Loucy (cell line): ENCODE data around the gene DUSP19.

Experiments
- H2AFZ ChIP-seq: fragments of 200-600 bp; sonication (generic); 2 replicates; pipeline ENCODE4 v1.6.0; 2016; ENCODE audit warnings: antibody characterized with exemption, mild to moderate bottlenecking, low read length, moderate library complexity
- H3F3A ChIP-seq: fragments of 200-600 bp; 2 replicates; pipeline ENCODE4 v1.6.0; 2016; ENCODE audit warnings: antibody characterized with exemption, low read depth, mild to moderate bottlenecking
- H3K27me3 ChIP-seq: fragments of 200-600 bp; sonication (generic); 2 replicates; pipeline ENCODE4 v1.6.1; 2014; ENCODE audit warnings: low read length, mild to moderate bottlenecking; ENCODE audit not compliant: insufficient read depth, poor library complexity, severe bottlenecking
- H3K36me3 ChIP-seq: fragments of 200-600 bp; sonication (generic); 2 replicates; pipeline ENCODE4 v1.6.1; 2016; ENCODE audit warnings: low read length; ENCODE audit not compliant: insufficient read depth
- H3K4me1 ChIP-seq: fragments of 200-600 bp; sonication (generic); 2 replicates; pipeline ENCODE4 v1.5.1; 2014; ENCODE audit warnings: low read length, mild to moderate bottlenecking; ENCODE audit not compliant: insufficient read depth, poor library complexity, severe bottlenecking
- H3K4me2 ChIP-seq: fragments of 200-600 bp; sonication (generic); 2 replicates; pipeline ENCODE4 v1.6.0; 2014; ENCODE audit warnings: antibody characterized with exemption, low read length, low read depth, mild to moderate bottlenecking; ENCODE audit not compliant: poor library complexity, severe bottlenecking
- H3K4me3 ChIP-seq: fragments of 200-600 bp; sonication (generic); 2 replicates; pipeline ENCODE4 v1.5.1; 2014; ENCODE audit warnings: low read length, mild to moderate bottlenecking, mixed read lengths; ENCODE audit not compliant: poor library complexity, severe bottlenecking
- H3K79me2 ChIP-seq: fragments of 200-600 bp; sonication (generic); 2 replicates; pipeline ENCODE4 v1.6.1; 2014; ENCODE audit warnings: low read length; ENCODE audit not compliant: insufficient read depth
- H3K9ac ChIP-seq: fragments of 200-600 bp; sonication (generic); 2 replicates; pipeline ENCODE4 v1.6.0; 2014; ENCODE audit warnings: mild to moderate bottlenecking, low read depth, low read length, moderate library complexity; ENCODE audit not compliant: poor library complexity, severe bottlenecking
- H3K9me2 ChIP-seq: fragments of 200-600 bp; sonication (generic); replicated peaks from 2 replicates; pipeline ENCODE4 v1.6.1; 2016; ENCODE audit warnings: low read depth, low read length, mixed read lengths
- H3K9me3 ChIP-seq: fragments of 200-600 bp; sonication (generic); 2 replicates; pipeline ENCODE4 v1.6.1; 2014; ENCODE audit warnings: mild to moderate bottlenecking, antibody characterized with exemption, low read length, low read depth; ENCODE audit not compliant: insufficient read depth
- H4K20me1 ChIP-seq: fragments of 200-600 bp; sonication (generic); 2 replicates; pipeline ENCODE4 v1.6.0; 2014; ENCODE audit warnings: antibody characterized with exemption, low read length, mild to moderate bottlenecking; ENCODE audit not compliant: insufficient read depth, poor library complexity, severe bottlenecking
- EZH2phosphoT487 ChIP-seq: fragments of 200-600 bp; IDR thresholded peaks from 2 replicates; pipeline ENCODE4 v1.6.1; 2018; ENCODE audit warnings: antibody characterized with exemption, mild to moderate bottlenecking, moderate library complexity, borderline replicate concordance
- TF ChIP-seq, protein P1 (sequence below): fragments of 200-600 bp; sonication (generic); conservative IDR thresholded peaks from 2 replicates; pipeline ENCODE4 v1.5.1; 2014; ENCODE audit warnings: mild to moderate bottlenecking, antibody characterized with exemption, low read length

DUSP19 gene

DNA sequence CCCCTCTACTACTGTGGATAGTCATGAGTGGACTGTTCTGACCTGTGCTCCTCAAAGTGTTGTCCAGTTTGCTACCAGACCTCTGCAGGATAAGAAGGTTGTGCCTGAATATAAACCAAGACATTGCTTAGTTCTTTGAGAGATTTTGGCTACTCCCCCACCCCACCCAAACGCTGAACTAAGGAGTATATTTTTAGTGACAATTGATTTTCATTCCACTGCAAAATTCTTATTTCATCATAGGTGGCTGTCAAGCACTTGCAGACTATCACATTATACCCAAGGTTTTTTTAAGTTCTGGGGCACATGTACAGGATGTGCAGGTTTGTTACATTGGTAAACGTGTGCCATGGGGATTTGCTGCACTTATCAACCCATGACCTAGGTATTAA is 13.4 kb downstream of the DUSP19 start:
- H3K9me3 ChIP-seq: no peaks in the 10 kb centered on the region
- H3F3A ChIP-seq: no peaks in the 10 kb centered on the region

GRCh38 chr2:183093857-183094657 is 15.5 kb downstream of the DUSP19 start:
- Histone ChIP-seq H3K9me3 (no peaks in the 10 kb centered on the region), H3K4me3 (no peak overlapping the region), H3K36me3 (no peaks in the 10 kb centered on the region), H2AFZ (no peak overlapping the region), H3K4me1 (peaks cover 7% of the 10 kb centered on the region), H3K4me2 (no peak overlapping the region), H3K27me3 (no peaks in the 10 kb centered on the region), H3K79me2 (no peaks in the 10 kb centered on the region), H3K9ac (no peak overlapping the region), H4K20me1 (no peaks in the 10 kb centered on the region), H3K9me2 (no peaks in the 10 kb centered on the region), H3F3A (no peaks in the 10 kb centered on the region)
- TF ChIP-seq EZH2phosphoT487: no peak
- TF ChIP-seq, protein P1, sequence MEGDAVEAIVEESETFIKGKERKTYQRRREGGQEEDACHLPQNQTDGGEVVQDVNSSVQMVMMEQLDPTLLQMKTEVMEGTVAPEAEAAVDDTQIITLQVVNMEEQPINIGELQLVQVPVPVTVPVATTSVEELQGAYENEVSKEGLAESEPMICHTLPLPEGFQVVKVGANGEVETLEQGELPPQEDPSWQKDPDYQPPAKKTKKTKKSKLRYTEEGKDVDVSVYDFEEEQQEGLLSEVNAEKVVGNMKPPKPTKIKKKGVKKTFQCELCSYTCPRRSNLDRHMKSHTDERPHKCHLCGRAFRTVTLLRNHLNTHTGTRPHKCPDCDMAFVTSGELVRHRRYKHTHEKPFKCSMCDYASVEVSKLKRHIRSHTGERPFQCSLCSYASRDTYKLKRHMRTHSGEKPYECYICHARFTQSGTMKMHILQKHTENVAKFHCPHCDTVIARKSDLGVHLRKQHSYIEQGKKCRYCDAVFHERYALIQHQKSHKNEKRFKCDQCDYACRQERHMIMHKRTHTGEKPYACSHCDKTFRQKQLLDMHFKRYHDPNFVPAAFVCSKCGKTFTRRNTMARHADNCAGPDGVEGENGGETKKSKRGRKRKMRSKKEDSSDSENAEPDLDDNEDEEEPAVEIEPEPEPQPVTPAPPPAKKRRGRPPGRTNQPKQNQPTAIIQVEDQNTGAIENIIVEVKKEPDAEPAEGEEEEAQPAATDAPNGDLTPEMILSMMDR: 0 out of 2 replicates have a peak, but pooled peaks have one; percentile 17

More for the DNA sequence above, 13.4 kb downstream of the DUSP19 start:
- Histone ChIP-seq H3K4me3 (no peak overlapping the region), H3K27me3 (no peaks in the 10 kb centered on the region), H2AFZ (no peak overlapping the region), H3K36me3 (no peaks in the 10 kb centered on the region), H3K9me2 (no peaks in the 10 kb centered on the region), H3K79me2 (no peaks in the 10 kb centered on the region), H3K4me2 (no peak overlapping the region), H3K4me1 (peaks cover 7% of the 10 kb centered on the region), H3K9ac (no peak overlapping the region), H4K20me1 (no peaks in the 10 kb centered on the region)
- TF ChIP-seq, protein P1: no peak
- TF ChIP-seq EZH2phosphoT487: no peak

DNA sequence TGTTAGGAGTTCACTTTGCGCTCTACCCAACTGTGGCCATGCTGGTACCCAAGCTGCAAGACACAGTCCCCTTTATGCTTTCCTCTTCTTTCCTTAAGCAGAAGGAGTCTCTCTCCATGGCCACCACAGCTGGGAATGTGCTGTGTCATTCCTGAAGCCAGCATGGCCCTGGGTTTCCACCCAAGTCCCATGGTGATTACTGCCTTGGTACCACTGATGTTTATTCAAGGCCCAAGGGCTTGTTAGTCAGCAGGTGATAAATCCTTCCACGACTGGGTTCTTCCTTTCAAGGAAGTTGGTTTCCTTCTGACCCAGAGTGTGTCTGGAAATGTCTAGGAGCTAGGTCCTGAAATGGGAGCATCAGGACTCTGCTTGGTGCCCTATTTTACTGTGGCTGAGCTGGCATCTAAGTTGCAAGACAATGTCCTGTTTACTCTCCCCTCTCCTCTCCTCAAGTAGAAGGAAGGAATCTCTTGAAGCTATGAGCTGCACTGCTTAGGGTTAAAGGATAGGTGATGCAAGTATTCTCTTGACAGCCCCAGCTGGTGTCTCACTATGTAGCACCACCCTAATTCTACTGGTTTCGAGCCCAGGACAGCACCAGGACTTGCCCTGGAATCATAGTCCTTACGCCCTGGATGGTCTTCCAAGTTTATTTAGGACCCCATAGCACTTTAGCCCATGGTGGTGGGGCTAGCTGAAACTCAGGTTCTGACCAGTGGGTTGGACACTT is 27.0 kb downstream of the DUSP19 start:
- Histone ChIP-seq H3K36me3 (no peaks in the 10 kb centered on the region), H3K9ac (no peak overlapping the region), H3K9me3 (no peaks in the 10 kb centered on the region), H2AFZ (no peak overlapping the region), H3F3A (no peaks in the 10 kb centered on the region), H3K9me2 (no peaks in the 10 kb centered on the region), H4K20me1 (no peaks in the 10 kb centered on the region), H3K79me2 (no peaks in the 10 kb centered on the region), H3K4me1 (peaks cover 3% of the 10 kb centered on the region), H3K4me3 (no peak overlapping the region), H3K4me2 (no peak overlapping the region), H3K27me3 (no peaks in the 10 kb centered on the region)
- TF ChIP-seq EZH2phosphoT487: no peak
- TF ChIP-seq, protein P1: no peak
